Adrenal gland (tissue), 12 donors: ENCODE measurements around the gene PHLDA1. TPM values are rescaled to one million over a fixed set of nuclear protein-coding genes. Genes with fewer than 3 reads are reported as not detected.

ENCODE experiments used
- DNase-seq, 7 donors: peaks; one replicate each; pipeline ENCODE4 v3.0.0-alpha.2; 2019 to 2020
- H3K27ac ChIP-seq, 5 donors: fragments of 200-600 bp; sonication (generic) in 4 of 5; 1 replicate in 3 of 5; 2 replicates in 2 of 5; pipeline versions ENCODE4 v1.5.1 to v1.8.0; 2016 to 2020; ENCODE audit warnings: mild to moderate bottlenecking in 1 of 5
- H3K27me3 ChIP-seq: fragments of 200-600 bp; 2 replicates; pipeline ENCODE4 v1.8.0; 2021
- H3K36me3 ChIP-seq, 2 donors: fragments of 200-600 bp; replicated peaks in 1 of 2; 1 replicate in 1 of 2; 2 replicates in 1 of 2; pipeline versions ENCODE4 v1.5.1 to v1.8.0; 2018 to 2022
- H3K4me1 ChIP-seq, 2 donors: fragments of 200-600 bp; replicated peaks in 1 of 2; 1 replicate in 1 of 2; 2 replicates in 1 of 2; pipeline versions ENCODE4 v1.5.1 to v1.8.0; 2018 to 2021
- H3K4me3 ChIP-seq, 4 donors: fragments of 200-600 bp; sonication (generic) in 3 of 4; one replicate each; pipeline ENCODE4 v1.5.1; 2016 to 2018
- H3K9me3 ChIP-seq, 3 donors: fragments of 200-600 bp; sonication (generic) in 1 of 3; replicated peaks in 1 of 3; 1 replicate in 2 of 3; 2 replicates in 1 of 3; pipeline versions ENCODE4 v1.5.1 to v1.8.0; 2016 to 2021
- POLR2A ChIP-seq, 2 donors: fragments of 450-650 bp; IDR thresholded peaks; one replicate each; pipeline ENCODE4 v1.6.1; 2017; ENCODE audit warnings: antibody characterized with exemption in 2 of 2, mild to moderate bottlenecking in 2 of 2, moderate library complexity in 1 of 2
- WGBS, 4 donors: extraction: QIAGEN DNeasy Blood & Tissue Kit in 2 of 4; methylation state at CpG; one replicate each; pipeline versions ENCODE4 v1.1.5 to v1.1.7; 2013 to 2017; 5-methylcytosine and 5-hydroxymethylcytosine counted together
- intact Hi-C, 2 donors: fragments of 100-400 bp; cut with DNase I; formaldehyde crosslinking; loops; one replicate each; pipeline versions ENCODE4 v1.14.1 to v1.15.0; 2022 to 2023
- polyA plus RNA-seq, 3 donors: library from polyadenylated mRNA; stranded (reverse); fragments of 200-250 nt in 2 of 3; fragments of 350-450 nt in 1 of 3; fragmentation: Illumina TruSeq in 1 of 3; extraction: RNeasy Lipid Tissue Mini Kit (QIAGEN cat#74804) in 1 of 3; gene quantifications; one replicate each; pipeline ENCODE4 v1.2.3, GENCODE V29; 2013 to 2014
- total RNA-seq, 9 donors: library from RNA; depleted of rRNA in 4 of 9; stranded (reverse); fragments of >200 nt in 4 of 9; fragments of 120-200 nt in 1 of 9; fragmentation: NEBNext Ultra II Directional in 1 of 9; extraction: Animal tissue kit (Norgen Biotek cat#: 25700) in 1 of 9; gene quantifications; one replicate each; pipeline versions ENCODE4 v1.1.0 to v1.2.4, GENCODE V29; 2013 to 2023
- TF ChIP-seq, protein P1 (sequence below), 6 experiments: fragments of 450-650 bp in 4 of 6; fragments of 200-600 bp in 2 of 6; sonication (generic) in 1 of 6; IDR thresholded peaks; 1 replicate in 5 of 6; 2 replicates in 1 of 6; pipeline versions ENCODE4 v1.5.1 to v1.8.0; 2016 to 2021; ENCODE audit warnings: antibody characterized with exemption in 6 of 6, mild to moderate bottlenecking in 2 of 6, moderate library complexity in 1 of 6
- donor health status: healthy with polysubstance abuse.
- donor health status: Bipolar disorder and iron deficiency.
- donor health status: DM: yes; HTN: yes; CAD: no.
- donor health status: DM: no; HTN: no; CAD: no.
- donor health status: DM: no; HTN: no; CAD: no.
- donor health status: DM: yes; HTN: yes; CAD: no.

PHLDA1 gene
- total and polyA plus RNA-seq, 12 donors: 12.2 to 49.3 (median 25.1) TPM

DNA sequence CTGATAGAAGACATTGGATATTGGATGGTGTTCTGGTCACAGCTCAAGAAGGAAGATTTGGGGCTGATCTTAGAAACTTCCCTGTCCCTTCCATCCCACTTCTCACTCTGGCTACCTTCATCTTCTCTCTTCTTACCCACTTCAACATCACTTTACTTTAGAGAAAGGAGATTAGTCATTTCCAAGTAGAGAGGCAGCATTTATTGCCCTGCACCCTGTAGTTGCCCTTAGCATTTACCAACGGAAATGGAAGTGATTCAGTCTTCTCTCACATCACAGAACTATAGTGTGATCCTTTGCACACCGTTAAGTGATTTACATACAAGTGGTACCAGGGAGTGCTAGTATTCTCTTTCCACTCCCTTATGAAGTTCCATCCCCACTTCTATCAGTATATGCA, 52.4 kb downstream of the PHLDA1 start:
- TF ChIP-seq, protein P1, sequence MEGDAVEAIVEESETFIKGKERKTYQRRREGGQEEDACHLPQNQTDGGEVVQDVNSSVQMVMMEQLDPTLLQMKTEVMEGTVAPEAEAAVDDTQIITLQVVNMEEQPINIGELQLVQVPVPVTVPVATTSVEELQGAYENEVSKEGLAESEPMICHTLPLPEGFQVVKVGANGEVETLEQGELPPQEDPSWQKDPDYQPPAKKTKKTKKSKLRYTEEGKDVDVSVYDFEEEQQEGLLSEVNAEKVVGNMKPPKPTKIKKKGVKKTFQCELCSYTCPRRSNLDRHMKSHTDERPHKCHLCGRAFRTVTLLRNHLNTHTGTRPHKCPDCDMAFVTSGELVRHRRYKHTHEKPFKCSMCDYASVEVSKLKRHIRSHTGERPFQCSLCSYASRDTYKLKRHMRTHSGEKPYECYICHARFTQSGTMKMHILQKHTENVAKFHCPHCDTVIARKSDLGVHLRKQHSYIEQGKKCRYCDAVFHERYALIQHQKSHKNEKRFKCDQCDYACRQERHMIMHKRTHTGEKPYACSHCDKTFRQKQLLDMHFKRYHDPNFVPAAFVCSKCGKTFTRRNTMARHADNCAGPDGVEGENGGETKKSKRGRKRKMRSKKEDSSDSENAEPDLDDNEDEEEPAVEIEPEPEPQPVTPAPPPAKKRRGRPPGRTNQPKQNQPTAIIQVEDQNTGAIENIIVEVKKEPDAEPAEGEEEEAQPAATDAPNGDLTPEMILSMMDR (IDR thresholded peaks at IDR 0.05): no peak
- no peak for TF ChIP-seq POLR2A (IDR thresholded peaks at IDR 0.05)
- Histone ChIP-seq H3K9me3 (no peaks in the 10 kb centered on the region), H3K4me1 (peaks cover 20 to 36% of the 10 kb centered on the region in 2 donors), H3K27ac (peak overlapping the region in 3 of 5 donors; percentile 5 to 90 (median 82)), H3K36me3 (no peaks in the 10 kb centered on the region), H3K4me3 (no peak overlapping the region), H3K27me3 (no peaks in the 10 kb centered on the region)
- intact Hi-C loops: no loop called here
- WGBS, 4 donors: 62 to 71% (median 67%) methylated on average over 2 of the region's 2 CpGs
- no peak for DNase-seq

DNA sequence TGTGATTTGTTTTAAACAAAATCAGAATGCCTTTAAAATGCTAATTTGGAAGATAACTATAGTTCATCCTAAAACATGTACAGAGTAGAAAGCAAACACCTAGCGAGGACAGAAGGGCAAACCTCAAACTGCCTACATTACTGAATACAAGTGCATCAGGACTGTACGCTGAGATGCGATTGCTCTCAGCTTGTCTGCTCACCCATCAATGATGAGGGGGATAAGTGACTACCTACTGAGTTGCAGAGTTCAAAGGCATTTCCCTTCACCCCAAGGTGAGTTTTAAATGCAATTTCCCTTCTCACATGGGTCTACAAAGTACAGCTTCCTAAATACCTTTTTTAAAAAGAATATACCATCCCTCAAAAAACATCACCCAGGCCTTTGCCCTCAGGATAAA, 52.9 kb downstream of the PHLDA1 start:
- intact Hi-C loops: no loop called here
- no peaks in the 10 kb centered on the region for H3K9me3 ChIP-seq
- TF ChIP-seq, protein P1 (IDR thresholded peaks at IDR 0.05): no peak
- TF ChIP-seq POLR2A (IDR thresholded peaks at IDR 0.05): no peak
- peak overlapping the region; percentile 5 to 90 (median 69) for H3K27ac ChIP-seq
- H3K4me3 ChIP-seq: no peak overlapping the region
- no peak for DNase-seq
- H3K27me3 ChIP-seq: no peaks in the 10 kb centered on the region
- 94 to 100% (median 97%) methylated on average over 3 of the region's 3 CpGs for WGBS, 4 donors
- H3K36me3 ChIP-seq: no peaks in the 10 kb centered on the region
- H3K4me1 ChIP-seq: peaks cover 20 to 36% of the 10 kb centered on the region in 2 donors

DNA sequence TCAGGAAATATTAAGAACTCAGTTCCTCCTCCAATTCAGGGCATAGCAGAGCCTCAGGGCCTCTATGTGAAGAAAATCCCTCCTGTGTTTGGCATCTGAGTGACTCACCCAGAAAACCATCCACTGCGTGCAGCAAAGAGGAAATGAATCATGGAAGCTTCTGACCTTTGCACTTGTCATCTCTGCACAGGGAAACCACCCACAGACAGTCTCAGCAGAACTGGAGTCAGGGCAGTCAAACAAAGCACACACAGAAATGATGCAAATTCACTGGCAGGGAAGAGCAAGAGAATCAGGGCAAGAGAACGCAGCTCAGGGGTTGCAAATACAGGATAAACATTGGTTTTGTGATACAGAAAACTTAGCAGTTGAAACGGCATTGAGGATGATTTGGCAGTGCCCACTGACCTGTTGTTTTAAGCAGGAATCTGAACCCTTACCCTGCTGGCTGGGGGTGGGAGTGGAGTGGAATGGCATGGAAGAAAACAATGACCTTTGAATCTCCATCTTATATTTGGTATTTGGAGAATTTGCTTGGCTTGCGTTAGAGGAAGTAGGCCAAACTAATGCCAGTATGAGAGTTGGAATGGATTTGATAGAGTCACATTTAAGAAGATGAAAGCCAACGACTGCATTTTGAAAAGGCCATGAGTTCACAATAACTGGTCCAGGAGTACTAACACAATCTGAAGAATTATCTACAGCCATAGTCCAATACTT, 53.5 kb downstream of the PHLDA1 start:
- WGBS, 4 donors: 6 to 12% (median 10%) methylated on average over 5 of the region's 5 CpGs
- DNase-seq: peak; percentile 80 to 93 (median 87)
- H3K4me3 ChIP-seq: no peak overlapping the region
- peak overlapping the region; percentile 5 to 90 (median 69) for H3K27ac ChIP-seq
- TF ChIP-seq POLR2A (IDR thresholded peaks at IDR 0.05): peak in 1 of 2 donors; percentile 46
- TF ChIP-seq, protein P1 (IDR thresholded peaks at IDR 0.05): peak in 3 of 6 experiments; percentile 16 to 35 (median 21)
- H3K36me3 ChIP-seq: no peaks in the 10 kb centered on the region
- no peaks in the 10 kb centered on the region for H3K9me3 ChIP-seq
- H3K27me3 ChIP-seq: no peaks in the 10 kb centered on the region
- intact Hi-C loops: no loop called here
- peaks cover 20 to 36% of the 10 kb centered on the region in 2 donors for H3K4me1 ChIP-seq

DNA sequence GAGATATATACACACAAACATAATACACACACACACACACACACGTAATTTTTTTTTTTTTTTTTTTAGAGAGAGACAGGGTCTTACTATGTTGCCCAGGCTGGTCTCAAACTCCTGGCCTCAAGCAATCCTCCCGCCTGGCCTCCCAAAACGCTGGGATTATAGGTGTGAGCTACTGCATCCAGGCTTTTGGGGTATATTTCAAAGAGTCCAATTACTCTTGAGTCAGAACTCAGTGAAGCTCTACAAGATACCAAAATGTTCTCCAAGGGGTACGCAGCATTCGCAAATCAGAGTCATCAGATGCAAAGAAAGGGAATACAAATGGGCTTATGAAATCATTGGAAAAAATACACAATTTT, 54.0 kb downstream of the PHLDA1 start:
- Histone ChIP-seq H3K4me3 (no peak overlapping the region), H3K36me3 (no peaks in the 10 kb centered on the region), H3K27me3 (no peaks in the 10 kb centered on the region), H3K27ac (peak overlapping the region in 4 of 5 donors; percentile 63 to 90 (median 76)), H3K4me1 (peaks cover 19 to 36% of the 10 kb centered on the region in 2 donors), H3K9me3 (no peaks in the 10 kb centered on the region)
- DNase-seq: no peak
- 53 to 61% (median 56%) methylated on average over 5 of the region's 5 CpGs for WGBS, 4 donors
- intact Hi-C loops: no loop called here
- no peak for TF ChIP-seq POLR2A (IDR thresholded peaks at IDR 0.05)
- TF ChIP-seq, protein P1 (IDR thresholded peaks at IDR 0.05): no peak
